HG02610 (cell line): Measurements from ENCODE around the gene LY86.

Experiments
- ATAC-seq: cut with Tn5 transposase; IDR thresholded peaks from one replicate; pipeline ENCODE4 v1.9.1; 2021; ENCODE audit warnings: mild to moderate bottlenecking, moderate library complexity; ENCODE audit not compliant: unreplicated experiment

The LY86 gene

DNA sequence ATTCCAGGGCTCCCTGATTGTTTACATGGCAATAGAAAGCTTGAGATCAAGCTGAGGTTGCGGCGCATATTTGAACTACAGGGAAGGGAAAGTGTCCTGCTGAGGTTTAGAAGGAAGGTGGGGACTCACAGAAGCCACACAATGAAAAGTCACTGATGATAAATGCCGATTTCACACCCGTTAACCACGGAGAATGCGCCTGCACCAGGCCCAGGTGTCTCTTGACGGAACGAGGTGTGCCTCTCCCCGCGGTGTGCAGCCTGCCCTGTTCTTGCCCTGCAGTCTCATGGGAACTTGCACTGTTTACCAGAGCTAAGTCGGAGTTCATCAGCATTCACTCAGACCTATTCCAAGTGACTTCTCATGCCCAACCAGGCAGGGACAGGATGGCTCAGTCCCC, 90.3 kb downstream of the LY86 start:
- ATAC-seq: no peak

DNA sequence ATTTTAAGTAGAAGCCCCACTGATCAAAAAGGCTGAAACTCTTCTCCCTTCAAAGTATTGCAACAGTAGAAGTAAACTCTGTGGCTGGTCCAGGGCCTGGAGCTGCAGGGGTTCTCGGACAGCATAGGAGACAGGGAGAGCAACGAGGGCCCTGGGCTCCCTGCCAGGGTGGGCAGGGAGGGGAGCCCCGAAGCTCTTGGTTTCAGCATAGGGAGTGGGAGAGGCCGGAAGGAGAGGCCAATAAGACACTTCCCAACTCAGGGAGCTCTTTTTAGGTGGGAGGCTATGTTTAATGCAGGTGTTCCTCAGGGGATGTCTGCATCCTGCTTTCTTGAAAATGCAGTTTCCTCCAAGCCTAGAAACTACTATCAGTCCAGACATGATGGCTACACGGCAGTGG, 91.1 kb downstream of the LY86 start:
- ATAC-seq: no peak

DNA sequence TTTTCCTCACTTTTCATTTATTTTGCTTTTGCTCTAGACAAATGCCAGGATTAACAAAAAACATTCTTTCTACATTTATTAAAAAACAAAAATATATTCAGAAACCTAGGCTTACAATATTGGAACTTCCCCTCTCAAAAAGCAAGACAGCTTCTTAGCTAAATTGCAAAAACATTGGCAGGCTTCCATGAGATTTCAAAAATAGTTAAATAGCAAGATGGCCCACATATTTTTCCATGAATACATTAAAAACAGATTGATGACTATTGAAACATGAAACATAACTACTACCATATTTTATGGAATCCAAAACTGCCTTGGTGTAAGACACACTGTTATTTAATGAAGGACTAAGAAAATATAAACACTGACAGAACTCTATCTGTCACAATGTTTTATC, 92.0 kb downstream of the LY86 start:
- ATAC-seq: no peak

DNA sequence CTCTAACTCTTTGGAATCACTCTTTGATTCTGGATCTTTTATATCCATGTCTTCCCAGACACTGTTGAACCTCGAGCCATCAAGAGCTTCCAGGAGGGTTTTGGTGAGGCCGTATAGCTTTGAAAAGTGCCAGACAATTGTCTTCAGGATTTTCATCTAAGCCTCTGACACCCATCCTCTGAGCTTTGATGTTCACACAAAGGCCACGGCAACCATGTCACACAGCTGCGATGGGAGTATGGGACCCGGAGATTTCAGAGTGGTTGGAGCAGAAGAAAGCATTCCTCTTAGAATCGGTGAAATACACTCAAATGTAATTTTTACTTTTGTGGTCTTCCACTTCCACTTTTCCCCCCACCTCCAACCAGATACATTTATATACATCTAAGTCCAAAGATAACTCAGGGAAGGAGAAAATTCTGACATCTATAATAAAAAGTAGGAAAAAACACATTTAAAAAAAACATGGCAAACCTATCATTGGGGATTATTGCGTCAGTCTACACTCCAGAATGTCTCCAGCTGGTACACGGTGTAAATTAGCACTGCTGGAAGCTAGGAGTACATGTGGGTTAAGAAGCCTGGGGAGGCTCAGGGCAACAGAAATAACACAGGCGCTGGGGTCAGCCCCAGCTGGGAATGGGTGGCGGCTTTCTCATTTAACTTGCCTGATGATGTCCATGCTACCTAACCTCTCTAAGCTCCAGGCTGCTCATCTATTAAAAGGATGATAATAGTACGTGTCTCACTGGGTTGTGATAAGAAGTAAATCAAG, 92.7 kb downstream of the LY86 start:
- no peak for ATAC-seq

DNA sequence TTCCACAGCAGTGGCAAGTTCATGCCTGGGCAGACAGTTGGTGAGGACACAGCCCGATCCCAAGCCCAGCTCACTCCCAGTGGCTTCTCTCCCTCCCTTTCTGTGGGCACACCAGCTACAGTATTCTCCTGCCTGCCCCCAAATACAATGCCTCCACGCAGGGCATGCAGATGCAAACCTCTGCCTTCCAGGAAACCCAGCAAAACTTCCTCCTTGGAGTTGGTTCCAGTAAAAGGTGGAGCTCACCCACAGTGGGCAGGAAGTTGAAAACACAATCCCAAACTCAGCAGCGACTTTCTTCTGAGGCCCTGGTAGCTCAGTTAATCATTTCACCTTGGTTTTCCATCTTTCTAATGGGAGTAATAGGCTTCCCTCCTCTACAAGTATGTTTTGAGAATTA, 93.7 kb downstream of the LY86 start:
- no peak for ATAC-seq

DNA sequence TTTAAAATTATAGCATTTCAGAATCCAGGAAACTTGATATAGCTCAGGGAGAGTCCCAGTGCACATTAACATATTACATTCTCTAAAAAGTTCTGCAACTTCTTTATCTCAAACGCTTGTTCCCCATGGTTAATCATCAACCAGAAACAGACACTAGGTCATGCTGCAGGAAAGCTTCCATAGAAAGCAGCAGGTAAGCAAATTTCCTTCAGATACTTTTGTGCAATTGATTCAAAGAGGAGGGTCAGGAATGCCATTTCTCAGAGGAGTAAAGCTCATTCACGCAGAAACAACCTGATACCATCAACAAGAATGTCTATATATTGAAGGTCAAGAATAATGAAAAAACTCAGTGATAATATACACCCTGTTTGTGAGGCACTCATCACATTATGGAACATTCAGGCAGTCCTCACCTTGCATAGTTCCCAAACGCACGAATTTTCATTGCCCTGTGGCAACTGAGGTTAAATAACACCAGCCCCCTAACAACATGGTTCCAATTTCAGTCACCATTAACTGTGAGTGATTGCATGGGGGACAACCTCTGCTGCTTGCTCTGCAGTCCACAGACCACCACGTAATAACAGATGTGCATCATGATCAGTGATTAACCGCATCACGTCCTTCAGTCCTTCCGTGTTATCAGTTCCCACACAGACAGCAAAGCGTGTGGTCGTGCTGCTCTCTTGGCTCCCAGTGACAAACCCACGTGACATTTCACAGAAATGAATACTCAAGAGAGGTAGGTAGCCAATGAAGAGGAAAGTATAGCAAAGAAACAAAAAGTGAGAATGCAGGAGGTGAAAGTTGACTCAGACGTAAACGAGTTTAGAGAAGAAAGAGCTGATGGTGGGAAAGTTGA, 95.7 kb downstream of the LY86 start:
- peak; percentile 91 for ATAC-seq

DNA sequence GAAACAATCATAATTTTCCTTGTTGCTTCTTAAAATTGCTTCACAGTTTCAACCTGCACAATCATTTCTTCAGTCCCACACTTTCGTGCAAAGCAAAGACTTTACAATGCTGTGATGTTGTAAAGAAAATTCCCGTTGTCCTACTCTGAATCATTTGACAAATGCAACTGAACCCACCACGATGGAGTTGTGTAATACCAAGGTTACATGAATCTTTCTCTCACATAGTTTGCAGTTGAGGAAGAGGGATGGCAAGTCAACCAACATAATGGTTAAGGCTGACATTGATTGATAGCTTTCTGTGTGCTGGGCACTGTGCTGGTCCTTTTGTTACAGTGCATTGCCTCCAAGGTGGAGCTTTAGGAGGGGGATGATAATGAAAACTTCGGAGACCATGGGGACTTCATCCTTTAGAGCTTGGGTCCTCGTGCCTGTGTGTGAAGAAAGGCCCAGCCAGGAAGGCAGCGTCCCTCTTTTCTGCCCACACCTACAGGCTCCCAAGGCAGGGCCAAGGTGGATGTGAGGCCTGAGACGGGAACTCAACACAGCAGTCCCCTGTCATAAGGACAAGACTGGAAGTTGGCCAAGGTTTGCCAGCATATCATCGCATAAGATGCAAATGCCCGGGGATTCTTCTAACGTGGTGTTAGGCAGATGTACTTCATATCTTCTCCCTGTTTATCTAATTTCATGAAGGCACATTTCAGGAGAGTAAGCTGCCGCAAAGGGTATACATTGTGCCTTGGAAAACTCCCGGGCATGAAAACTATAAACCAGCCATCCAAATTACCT, 96.9 kb downstream of the LY86 start:
- ATAC-seq: peak; percentile 33

DNA sequence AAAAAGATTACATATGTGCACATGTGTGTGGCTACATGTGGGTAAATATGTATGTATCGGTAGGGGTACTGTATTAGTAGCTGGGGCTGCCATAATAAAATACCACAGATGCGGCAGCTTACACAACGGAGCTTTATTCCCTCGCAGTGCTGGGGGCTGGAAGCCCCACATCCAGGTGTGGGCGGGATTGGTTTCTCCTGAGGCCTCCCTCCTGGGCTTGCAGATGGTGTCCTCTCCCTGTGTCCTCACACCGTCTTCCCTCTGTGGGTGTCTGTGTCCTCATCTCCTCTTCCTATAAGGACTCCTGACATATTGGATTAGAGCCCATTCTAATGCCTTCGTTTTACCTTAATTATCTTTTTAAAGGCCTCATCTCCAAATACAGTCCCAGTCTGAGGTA, 97.7 kb downstream of the LY86 start:
- ATAC-seq: no peak

DNA sequence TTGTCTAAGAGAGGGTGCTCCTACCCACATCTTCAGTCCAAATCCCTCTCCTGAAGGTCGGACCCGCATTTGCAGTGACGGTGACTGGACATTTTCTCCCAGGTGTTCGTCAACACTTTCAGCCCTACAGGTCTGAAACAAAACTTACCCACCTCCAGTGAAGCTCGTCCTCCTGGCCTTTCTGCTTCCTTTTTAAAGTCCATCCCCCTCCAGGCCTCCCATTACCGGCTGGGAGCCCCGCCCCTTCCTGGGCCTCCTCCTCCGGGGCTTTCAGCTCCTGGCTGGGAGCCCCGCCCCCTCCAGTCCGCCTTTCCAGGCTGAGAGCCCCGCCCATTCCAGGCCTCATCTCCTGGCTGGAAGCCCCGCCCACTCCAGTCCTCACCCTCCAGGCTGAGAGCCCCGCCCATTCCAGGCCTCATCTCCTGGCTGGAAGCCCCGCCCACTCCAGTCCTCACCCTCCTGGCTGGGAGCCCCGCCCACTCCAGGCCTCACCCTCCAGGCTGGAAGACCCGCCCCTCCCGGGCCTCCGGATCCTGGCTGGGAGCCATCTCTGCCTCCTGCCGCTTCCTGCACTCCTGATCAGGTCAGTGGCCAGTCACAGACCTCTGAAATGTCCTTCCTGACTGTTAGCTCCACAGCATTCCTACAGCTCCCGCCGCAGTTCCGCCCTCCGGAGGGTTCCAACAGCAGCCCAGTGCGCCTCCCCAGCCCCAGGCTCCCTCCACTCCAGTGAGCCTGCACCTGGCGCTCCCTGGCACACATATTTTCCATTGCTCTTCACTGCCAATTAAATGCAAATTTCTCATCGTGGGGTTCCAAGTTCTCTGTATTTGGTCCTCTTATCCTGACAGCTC, 98.5 kb downstream of the LY86 start:
- no peak for ATAC-seq

DNA sequence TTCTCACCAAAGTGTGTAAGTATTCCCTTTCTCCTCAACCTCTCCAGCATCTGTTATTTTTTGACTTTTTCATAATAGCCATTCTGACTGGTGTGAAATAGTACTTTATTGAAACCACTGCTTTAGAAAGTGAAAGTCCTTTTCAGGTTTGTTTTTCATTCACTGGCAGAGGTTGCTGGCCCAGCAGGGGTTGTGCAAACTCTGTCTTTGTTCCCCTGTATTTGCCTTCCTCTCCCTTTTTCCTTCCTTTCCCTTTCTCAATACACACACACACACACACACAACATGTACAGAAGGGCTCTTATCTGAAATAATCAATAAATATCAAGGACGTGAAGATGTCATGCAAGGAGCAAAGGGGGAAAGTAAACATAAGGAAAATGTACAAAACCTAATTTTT, 99.8 kb downstream of the LY86 start:
- no peak for ATAC-seq

DNA sequence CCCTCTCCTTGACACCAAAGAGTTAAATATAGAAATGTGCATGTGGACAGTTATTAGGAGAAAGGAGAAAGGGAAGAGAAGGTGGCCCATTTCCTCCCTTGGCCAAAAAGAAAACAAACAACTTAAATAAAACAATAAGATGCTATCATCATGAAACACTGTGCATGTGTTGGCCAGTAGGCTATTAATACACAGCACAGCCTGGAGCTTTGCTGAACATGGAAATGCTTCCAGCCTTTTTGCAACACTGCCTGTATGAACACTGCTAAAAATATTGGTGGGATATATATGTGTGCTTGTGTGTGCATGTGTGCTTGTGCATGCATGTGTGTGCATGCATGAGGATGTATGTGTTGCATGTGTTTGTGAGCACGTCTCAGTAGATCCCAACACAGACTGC, 100.4 kb downstream of the LY86 start:
- ATAC-seq: no peak

DNA sequence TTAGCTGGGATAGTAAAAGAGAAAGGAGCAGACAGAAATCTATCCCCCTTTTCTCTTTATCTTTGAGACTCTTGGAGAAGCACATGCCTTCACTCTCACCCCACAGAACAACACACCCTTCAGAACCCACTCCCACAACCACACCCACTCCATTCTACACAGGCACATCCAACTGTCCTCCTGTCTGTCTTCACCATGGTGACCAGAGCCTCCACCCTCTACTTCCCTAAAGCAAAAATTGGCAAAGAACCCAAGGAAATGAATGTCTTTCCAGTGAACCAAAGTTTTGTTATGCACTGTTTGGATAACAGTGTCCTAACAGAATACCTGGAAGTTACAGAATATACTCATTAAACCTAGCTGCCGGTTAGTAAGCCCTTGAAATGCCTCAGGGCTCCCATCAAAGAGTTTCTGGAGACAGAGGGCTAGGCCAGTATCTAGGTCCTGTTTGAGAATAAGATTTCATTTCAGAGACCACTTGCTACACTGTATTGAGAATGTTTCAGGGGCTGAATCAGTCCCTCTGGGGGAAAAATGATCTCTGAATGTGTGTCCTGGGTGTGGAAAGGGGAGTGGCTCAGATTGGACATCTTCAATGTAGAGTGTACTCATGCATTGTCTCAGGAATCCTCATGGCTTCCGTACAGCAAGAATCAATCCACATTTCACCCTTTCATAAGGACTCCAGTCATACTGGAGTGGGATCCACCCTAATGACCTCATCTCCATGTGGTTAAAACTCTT, 101.1 kb downstream of the LY86 start:
- ATAC-seq: no peak

DNA sequence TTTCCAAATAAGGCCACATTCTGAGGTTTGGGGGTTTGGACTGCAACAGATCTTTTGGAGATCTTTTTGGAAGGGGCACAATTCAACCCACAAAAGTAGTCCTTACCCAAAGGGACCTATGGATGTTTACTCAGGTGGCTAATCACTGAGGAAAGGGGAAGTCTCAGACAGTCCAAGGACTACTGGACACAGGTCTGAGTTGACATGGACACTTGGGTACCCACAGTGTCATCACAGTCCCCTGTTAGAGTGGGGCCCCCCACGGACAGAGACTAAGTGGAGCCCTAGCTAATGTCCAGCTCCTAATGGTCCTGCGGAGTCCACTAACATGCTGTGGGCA, 101.6 kb downstream of the LY86 start:
- ATAC-seq: no peak

DNA sequence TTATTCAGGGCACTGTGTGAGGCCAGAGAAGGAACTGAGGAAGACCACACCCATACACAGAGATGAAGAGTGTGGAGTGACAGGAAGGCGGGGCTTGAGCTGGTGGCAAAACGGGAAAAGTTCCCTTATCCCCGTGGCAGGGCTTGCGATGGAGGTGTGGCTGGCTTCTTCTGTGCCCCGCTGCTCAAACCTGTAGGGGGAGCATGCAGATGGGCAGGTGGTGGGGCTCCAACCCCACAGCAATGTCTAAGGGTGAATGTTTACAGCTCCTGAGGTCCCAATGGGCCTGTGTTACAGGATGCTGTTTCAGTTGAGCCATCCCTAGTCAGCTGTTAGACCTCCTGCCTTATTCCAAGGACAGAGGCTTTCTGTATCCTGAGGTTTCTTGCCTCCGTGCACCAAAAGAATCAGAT, 105.9 kb downstream of the LY86 start:
- ATAC-seq: no peak

DNA sequence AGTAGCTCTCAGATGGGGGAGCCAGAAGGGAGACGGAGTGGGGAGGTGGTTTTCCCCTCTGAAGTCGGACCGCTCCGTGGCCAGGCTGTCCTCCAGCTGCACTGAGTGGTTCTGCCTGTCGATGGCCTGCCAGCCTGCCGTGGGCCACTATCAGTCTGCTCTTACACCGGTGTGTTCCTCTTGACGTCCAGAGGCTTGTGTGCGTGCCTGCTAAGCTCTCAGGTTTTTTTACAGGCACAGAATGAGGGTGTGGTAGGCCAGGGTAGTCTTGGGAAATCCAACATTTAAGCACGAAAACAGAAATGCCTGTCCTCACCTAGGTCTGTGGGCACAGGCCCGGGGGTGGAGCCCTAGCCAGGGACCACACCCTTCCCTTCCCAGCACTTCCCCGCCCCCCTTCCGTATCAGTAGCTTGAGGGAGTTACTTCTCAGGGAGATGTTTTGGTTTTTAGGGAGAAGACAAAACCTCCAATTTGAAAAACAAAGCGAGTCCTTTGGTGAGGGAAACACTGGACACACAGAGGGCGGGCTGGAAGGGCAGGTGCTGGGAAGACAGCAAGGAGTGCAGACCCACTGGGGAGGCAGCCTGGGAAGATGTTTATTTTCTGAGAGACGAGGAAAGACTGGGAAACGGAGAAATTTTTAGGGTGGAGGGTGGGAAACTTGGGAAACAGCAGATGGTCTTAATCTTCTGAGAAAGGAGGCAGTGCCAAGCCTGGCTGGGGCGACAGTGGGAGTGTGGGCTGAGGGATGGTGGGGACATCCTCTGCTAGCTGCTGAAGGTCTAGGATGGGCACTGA, 106.5 kb downstream of the LY86 start:
- ATAC-seq: no peak

DNA sequence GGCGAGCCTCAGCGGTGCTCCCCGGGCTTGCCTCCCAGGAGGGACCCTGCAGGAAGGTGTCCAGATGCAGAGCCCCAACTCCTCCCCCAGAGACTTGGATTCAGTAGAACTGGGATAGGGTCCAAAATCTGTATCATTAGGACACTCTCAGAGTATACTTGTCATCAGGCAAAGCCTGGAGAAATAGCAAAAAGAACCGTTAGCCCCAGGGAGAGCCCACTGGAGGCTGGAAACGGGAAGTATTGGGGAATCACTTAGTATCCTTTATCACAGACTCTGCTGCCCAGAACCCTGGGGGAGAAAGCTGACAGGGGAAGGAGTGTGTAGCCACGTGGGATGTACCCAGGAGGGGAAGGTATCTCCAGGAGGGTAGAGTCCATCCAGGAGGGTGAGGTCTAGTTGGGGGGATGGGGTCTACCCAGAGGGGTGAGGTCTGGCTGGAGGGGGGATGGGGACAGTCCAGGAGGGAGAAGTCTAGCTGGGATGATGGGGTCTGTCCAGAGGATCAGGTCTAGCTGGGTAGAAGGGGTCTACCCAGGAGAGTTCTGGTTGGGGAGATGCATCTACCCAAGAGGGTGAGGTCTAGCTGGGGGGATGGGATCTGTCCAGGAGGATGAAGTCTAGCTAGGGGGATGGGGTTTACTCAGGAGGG, 107.2 kb downstream of the LY86 start:
- no peak for ATAC-seq

DNA sequence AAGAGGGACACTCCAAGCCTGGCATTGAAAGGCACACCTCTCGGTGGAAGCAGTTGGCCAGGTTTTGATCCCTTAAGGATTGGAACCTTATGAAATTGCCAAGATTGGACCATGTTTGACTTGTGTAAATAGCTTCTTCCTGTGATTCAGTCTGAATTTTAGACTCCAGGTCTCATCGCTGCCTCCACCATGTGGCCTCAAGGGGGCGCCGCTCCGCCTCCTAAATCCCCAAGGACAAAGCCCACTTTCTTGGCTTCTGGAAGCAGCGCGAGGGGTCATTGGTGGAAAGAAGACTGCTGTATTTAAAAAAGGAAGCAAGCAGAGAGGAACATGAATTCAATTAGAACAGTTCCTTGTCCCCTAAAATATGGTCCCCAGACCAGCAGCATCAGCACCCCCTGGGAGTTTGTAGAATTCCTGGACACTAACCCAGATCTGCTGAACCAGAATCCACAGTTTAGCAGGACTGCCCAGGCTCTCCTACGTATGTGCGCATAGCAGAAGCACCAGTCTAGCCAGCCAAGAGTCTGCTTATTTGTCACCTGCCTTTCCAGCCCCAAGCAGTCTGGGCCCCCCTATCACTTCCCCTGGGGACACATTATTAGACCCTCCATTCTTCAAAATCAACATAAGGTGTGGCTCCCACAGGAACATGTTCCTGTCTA, 108.5 kb downstream of the LY86 start:
- ATAC-seq: no peak

DNA sequence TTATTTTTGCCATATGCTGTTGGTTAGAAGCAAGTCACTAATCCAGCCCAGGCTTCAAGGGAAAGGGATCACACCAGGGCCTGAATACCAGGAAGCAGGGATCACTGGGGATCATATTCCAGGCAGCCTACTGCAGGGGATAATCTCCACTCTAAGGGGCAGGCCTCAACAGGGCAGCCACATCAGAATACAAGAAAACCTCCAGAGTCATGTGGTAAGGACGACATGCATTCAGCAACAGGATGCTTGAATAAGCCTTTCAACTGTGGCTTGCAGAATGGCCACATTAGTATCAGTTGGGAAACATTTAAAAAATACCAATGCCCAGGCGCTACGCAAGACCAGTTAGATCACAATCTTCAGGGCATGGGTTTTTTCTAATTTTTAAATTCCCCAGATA, 109.1 kb downstream of the LY86 start:
- ATAC-seq: no peak
